Measurements from ENCODE around the gene MYCT1.

DNA sequence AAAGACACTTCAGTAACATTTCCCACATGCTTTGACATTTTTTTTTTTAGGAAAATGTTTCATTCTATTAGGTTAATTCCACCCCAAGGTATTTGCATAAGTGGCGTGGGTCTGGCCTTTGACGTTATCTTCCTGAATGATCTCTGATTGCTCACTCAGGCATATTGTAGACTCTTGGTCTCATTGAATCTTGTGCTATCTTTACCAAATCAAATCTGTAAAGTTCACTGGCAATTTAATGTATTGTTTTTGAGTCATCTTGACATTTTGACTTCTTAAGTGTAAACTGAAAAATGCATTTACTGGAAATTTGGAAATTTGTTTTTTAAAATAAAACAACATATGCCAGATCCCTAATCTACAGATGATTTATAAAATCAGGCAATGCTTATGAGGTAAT, 36.9 kb downstream of the MYCT1 start:
- TF ChIP-seq TCF7L2 (IDR thresholded peaks at IDR 0.05; ENCODE audit: low read depth, low read length): no peak
- TF ChIP-seq, protein P1, sequence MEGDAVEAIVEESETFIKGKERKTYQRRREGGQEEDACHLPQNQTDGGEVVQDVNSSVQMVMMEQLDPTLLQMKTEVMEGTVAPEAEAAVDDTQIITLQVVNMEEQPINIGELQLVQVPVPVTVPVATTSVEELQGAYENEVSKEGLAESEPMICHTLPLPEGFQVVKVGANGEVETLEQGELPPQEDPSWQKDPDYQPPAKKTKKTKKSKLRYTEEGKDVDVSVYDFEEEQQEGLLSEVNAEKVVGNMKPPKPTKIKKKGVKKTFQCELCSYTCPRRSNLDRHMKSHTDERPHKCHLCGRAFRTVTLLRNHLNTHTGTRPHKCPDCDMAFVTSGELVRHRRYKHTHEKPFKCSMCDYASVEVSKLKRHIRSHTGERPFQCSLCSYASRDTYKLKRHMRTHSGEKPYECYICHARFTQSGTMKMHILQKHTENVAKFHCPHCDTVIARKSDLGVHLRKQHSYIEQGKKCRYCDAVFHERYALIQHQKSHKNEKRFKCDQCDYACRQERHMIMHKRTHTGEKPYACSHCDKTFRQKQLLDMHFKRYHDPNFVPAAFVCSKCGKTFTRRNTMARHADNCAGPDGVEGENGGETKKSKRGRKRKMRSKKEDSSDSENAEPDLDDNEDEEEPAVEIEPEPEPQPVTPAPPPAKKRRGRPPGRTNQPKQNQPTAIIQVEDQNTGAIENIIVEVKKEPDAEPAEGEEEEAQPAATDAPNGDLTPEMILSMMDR (IDR thresholded peaks at IDR 0.05): no peak
- no peak for TF ChIP-seq POLR2AphosphoS5 (IDR thresholded peaks at IDR 0.05; ENCODE audit: low read depth, low read length)
- TF ChIP-seq, protein P2, sequence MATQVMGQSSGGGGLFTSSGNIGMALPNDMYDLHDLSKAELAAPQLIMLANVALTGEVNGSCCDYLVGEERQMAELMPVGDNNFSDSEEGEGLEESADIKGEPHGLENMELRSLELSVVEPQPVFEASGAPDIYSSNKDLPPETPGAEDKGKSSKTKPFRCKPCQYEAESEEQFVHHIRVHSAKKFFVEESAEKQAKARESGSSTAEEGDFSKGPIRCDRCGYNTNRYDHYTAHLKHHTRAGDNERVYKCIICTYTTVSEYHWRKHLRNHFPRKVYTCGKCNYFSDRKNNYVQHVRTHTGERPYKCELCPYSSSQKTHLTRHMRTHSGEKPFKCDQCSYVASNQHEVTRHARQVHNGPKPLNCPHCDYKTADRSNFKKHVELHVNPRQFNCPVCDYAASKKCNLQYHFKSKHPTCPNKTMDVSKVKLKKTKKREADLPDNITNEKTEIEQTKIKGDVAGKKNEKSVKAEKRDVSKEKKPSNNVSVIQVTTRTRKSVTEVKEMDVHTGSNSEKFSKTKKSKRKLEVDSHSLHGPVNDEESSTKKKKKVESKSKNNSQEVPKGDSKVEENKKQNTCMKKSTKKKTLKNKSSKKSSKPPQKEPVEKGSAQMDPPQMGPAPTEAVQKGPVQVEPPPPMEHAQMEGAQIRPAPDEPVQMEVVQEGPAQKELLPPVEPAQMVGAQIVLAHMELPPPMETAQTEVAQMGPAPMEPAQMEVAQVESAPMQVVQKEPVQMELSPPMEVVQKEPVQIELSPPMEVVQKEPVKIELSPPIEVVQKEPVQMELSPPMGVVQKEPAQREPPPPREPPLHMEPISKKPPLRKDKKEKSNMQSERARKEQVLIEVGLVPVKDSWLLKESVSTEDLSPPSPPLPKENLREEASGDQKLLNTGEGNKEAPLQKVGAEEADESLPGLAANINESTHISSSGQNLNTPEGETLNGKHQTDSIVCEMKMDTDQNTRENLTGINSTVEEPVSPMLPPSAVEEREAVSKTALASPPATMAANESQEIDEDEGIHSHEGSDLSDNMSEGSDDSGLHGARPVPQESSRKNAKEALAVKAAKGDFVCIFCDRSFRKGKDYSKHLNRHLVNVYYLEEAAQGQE (IDR thresholded peaks at IDR 0.05; ENCODE audit: insufficient read depth in 1 of 2, low read depth in 2 of 2, low read length in 1 of 2): no peak
- TF ChIP-seq SIN3A (IDR thresholded peaks at IDR 0.05; ENCODE audit: borderline replicate concordance, insufficient read depth, low read depth, low read length): no peak

Measured in Panc1 (cell line).